Activated T-cell treated with anti-CD3 and anti-CD28 coated beads, Interleukin-2, amount 50 U/mL, for 24 hours (primary cell): Measurements from ENCODE around the gene ZNF248.
"Not testable (repeated sequence)": the region's sequence is repeated elsewhere in the genome, so short reads cannot be mapped to it uniquely, and the experiment has no call there.

Source experiments
- DNase-seq: peaks from one replicate; pipeline ENCODE4 v3.0.0-alpha.2; 2020
- H3K27ac Mint-ChIP-seq: 2 replicates; pipeline ENCODE4 v1.8.0; 2020; ENCODE audit warnings: mild to moderate bottlenecking, mixed read lengths
- H3K27me3 Mint-ChIP-seq: 2 replicates; pipeline ENCODE4 v1.8.0; 2020; ENCODE audit warnings: mixed read lengths
- H3K36me3 Mint-ChIP-seq: 2 replicates; pipeline ENCODE4 v1.8.0; 2020; ENCODE audit warnings: low read depth, mixed read lengths
- H3K4me1 Mint-ChIP-seq: 2 replicates; pipeline ENCODE4 v1.8.0; 2020; ENCODE audit warnings: low read depth, mixed read lengths
- H3K4me3 Mint-ChIP-seq: 2 replicates; pipeline ENCODE4 v1.8.0; 2020; ENCODE audit warnings: mild to moderate bottlenecking, moderate library complexity, mixed read lengths
- H3K9me3 Mint-ChIP-seq: 2 replicates; pipeline ENCODE4 v1.8.0; 2020; ENCODE audit warnings: mixed read lengths

Gene ZNF248

DNA sequence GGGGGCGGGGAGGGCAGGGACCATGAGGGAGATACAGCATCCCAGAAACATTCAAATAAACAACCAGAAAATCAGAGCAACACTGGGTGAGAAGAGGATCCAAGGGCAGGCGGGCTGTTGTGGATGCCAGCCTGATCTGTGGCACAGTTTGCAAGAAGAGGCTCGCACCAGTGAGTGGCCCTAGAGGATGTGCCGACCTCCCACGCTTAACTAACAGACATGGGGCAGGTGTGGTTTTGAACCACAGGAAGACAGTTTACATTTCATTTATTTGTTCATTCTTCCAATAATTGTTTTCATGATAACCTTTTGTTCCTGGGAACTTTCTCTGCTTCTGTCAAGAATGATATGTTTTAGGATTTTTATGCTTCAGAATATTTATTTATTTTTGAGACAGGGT, 115.6 kb downstream of the ZNF248 start:
- Mint-ChIP-seq H3K4me3 (no peak overlapping the region), H3K4me1 (no peaks in the 10 kb centered on the region), H3K27me3 (no peaks in the 10 kb centered on the region), H3K27ac (no peak overlapping the region), H3K36me3 (no peaks in the 10 kb centered on the region), H3K9me3 (peaks cover 8% of the 10 kb centered on the region)
- DNase-seq: no peak

DNA sequence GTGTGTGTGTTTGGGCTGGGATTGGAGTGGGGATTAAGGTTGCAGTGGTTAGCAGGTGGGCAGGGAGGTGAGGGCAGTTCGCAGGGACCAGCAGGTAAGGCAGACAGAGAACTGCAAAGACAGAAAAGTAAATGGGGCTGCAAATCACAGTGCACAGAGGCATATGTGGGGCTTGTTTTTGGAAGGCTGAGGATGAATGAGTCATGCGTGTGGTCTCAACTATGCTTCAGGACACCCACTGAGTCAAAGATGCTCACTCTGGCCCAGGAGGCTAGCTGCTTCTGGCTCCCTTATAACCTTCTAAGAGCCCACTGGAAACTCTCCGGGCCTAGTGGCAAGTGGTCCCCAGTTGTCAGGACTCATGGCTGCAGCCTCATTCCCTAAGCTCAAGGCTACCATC, 118.2 kb downstream of the ZNF248 start:
- no peak for DNase-seq
- Mint-ChIP-seq H3K27ac (no peak overlapping the region), H3K4me1 (no peaks in the 10 kb centered on the region), H3K27me3 (no peaks in the 10 kb centered on the region), H3K9me3 (peaks cover 6% of the 10 kb centered on the region), H3K4me3 (no peak overlapping the region), H3K36me3 (no peaks in the 10 kb centered on the region)

- H3K36me3 Mint-ChIP-seq, H3K9me3 Mint-ChIP-seq, H3K4me1 Mint-ChIP-seq, H3K27ac Mint-ChIP-seq, H3K4me3 Mint-ChIP-seq, H3K27me3 Mint-ChIP-seq, DNase-seq: not testable (repeated sequence)
These were observed 119.2 kb downstream of the ZNF248 start for GRCh38 chr10:37738241-37738640.

GRCh38 chr10:37737336-37737735, 120.1 kb downstream of the ZNF248 start:
- Mint-ChIP-seq H3K27me3 (no peaks in the 10 kb centered on the region), H3K9me3 (peaks cover 3% of the 10 kb centered on the region), H3K27ac (no peak overlapping the region), H3K4me3 (no peak overlapping the region), H3K36me3 (no peaks in the 10 kb centered on the region), H3K4me1 (no peaks in the 10 kb centered on the region)
- DNase-seq: no peak

- no peak overlapping the region for H3K4me3 Mint-ChIP-seq
- no peak for DNase-seq
- no peaks in the 10 kb centered on the region for H3K27me3 Mint-ChIP-seq
- no peaks in the 10 kb centered on the region for H3K4me1 Mint-ChIP-seq
- H3K36me3 Mint-ChIP-seq: no peaks in the 10 kb centered on the region
- H3K9me3 Mint-ChIP-seq: peaks cover 3% of the 10 kb centered on the region
- H3K27ac Mint-ChIP-seq: no peak overlapping the region
These were observed 121.3 kb downstream of the ZNF248 start for GRCh38 chr10:37736120-37736519.

DNA sequence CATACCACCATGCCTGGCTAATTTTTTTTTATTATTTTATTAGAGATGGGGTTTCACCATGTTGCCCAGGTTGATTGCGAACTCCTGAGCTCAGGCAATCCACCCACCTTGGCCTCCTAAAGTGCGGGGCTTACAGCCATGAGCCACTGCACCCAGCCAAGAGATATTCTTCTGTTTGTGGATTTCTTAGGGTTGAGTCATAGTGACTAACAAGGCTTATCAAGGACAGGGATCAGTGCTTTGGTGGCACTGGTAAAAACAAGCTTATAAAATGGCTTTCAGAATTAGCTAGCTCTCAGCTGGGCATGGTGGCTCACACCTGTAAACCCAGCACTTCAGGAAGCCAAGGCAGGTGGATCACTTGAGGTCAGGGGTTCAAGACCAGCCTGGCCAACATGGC, 122.4 kb downstream of the ZNF248 start:
- peaks cover 3% of the 10 kb centered on the region for H3K9me3 Mint-ChIP-seq
- H3K27ac Mint-ChIP-seq: no peak overlapping the region
- H3K27me3 Mint-ChIP-seq: no peaks in the 10 kb centered on the region
- H3K36me3 Mint-ChIP-seq: no peaks in the 10 kb centered on the region
- H3K4me3 Mint-ChIP-seq: no peak overlapping the region
- no peaks in the 10 kb centered on the region for H3K4me1 Mint-ChIP-seq
- DNase-seq: no peak
